Endothelial cell of umbilical vein (primary cell): ENCODE results near the gene CLIC3. TPM values are rescaled to one million over a fixed set of nuclear protein-coding genes. Genes with fewer than 3 reads are reported as not detected.

ENCODE experiments used
- BruUV-seq: library from RNA; stranded (reverse); fragments of 400-500 nt; replicated peaks from 2 replicates; lab custom pipeline; 2021; lab: Mats Ljungman, UMichigan
- CTCF ChIA-PET: fragments of 300-600, 350-600 bp; sonication (Branson Sonifier 250); formaldehyde crosslinking; loops from one replicate; lab custom pipeline; 2021; ENCODE audit warnings: antibody characterized with exemption, inconsistent platforms; lab: Charles Lee
- POLR2A ChIA-PET: fragments of 300-600, 350-600 bp; sonication (Branson Sonifier 250); formaldehyde crosslinking; loops from one replicate; lab custom pipeline; 2021; ENCODE audit warnings: antibody characterized with exemption, inconsistent platforms; lab: Charles Lee
- DNase-seq: peaks from one replicate; pipeline ENCODE4 v3.0.0-alpha.2; 2011; ENCODE audit warnings: low read depth, low spot score
- FAIRE-seq: peaks from 2 replicates; lab custom pipeline; 2011; peaks lifted over from hg19 to GRCh38; lab: Jason Lieb, UNC
- H2AFZ ChIP-seq: 2 replicates; pipeline ENCODE4 v1.6.0; 2012; ENCODE audit warnings: low read depth, low read length, control low read depth, inconsistent platforms
- H3K27ac ChIP-seq: 2 replicates; pipeline ENCODE4 v1.5.1; 2011; ENCODE audit warnings: low read depth, mild to moderate bottlenecking, control low read depth, low read length, moderate library complexity; ENCODE audit not compliant: insufficient read depth
- H3K27me3 ChIP-seq, 2 experiments: 2 replicates each; pipeline versions ENCODE4 v1.6.0 to v1.6.1; 2011; ENCODE audit warnings: low read length in 2 of 2, mixed read lengths in 1 of 2; ENCODE audit not compliant: control insufficient read depth in 2 of 2, insufficient read depth in 2 of 2
- H3K36me3 ChIP-seq, 2 experiments: 2 replicates in 1 of 2; 3 replicates in 1 of 2; pipeline ENCODE4 v1.5.1; 2011; ENCODE audit warnings: low read length in 2 of 2, mild to moderate bottlenecking in 1 of 2, moderate library complexity in 1 of 2; ENCODE audit not compliant: control insufficient read depth in 2 of 2, insufficient read depth in 2 of 2; ENCODE audit errors: extremely low read depth in 1 of 2
- H3K4me1 ChIP-seq: 3 replicates; pipeline ENCODE4 v1.5.1; 2011; ENCODE audit warnings: mild to moderate bottlenecking, low read length; ENCODE audit not compliant: control insufficient read depth, insufficient read depth; ENCODE audit errors: extremely low read depth
- H3K4me2 ChIP-seq: 2 replicates; pipeline ENCODE4 v1.6.1; 2011; ENCODE audit warnings: low read length, control low read depth, mixed read lengths; ENCODE audit not compliant: insufficient read depth
- H3K4me3 ChIP-seq, 3 experiments: fragments of 200-600 bp in 1 of 3; sonication (generic), shearing (Covaris generic) in 1 of 3; replicated peaks in 1 of 3; 2 replicates each; pipeline ENCODE4 v1.5.1; 2011 to 2016; ENCODE audit warnings: control low read depth in 3 of 3, low read length in 3 of 3, mild to moderate bottlenecking in 2 of 3, inconsistent platforms in 1 of 3, low read depth in 1 of 3, moderate library complexity in 1 of 3; ENCODE audit not compliant: insufficient read depth in 1 of 3
- H3K79me2 ChIP-seq: 2 replicates; pipeline ENCODE4 v1.6.0; 2012; ENCODE audit warnings: low read length, inconsistent platforms; ENCODE audit not compliant: control insufficient read depth, insufficient read depth
- H3K9ac ChIP-seq: replicated peaks from 2 replicates; pipeline ENCODE3; 2011; ENCODE audit warnings: low read length, control low read depth; ENCODE audit not compliant: insufficient read depth; ENCODE audit errors: extremely low read depth
- H3K9me1 ChIP-seq: replicated peaks from 3 replicates; pipeline ENCODE4 v1.6.0; 2011; ENCODE audit warnings: mild to moderate bottlenecking, low read length; ENCODE audit not compliant: control insufficient read depth, insufficient read depth; ENCODE audit errors: extremely low read depth
- H3K9me3 ChIP-seq: replicated peaks from 2 replicates; pipeline ENCODE4 v1.5.1; 2012; ENCODE audit warnings: low read length, inconsistent platforms; ENCODE audit not compliant: control insufficient read depth, insufficient read depth
- H4K20me1 ChIP-seq: replicated peaks from 2 replicates; pipeline ENCODE3; 2011; ENCODE audit warnings: mild to moderate bottlenecking, low read length; ENCODE audit not compliant: control insufficient read depth, insufficient read depth; ENCODE audit errors: extremely low read depth
- CTCF ChIP-seq, 2 donors: IDR thresholded peaks; 1 replicate in 1 of 2; 2 replicates in 1 of 2; pipeline ENCODE4 v1.5.1; 2011; ENCODE audit warnings: low read length in 2 of 2, mild to moderate bottlenecking in 2 of 2, moderate library complexity in 2 of 2, control low read depth in 1 of 2, inconsistent platforms in 1 of 2, low read depth in 1 of 2; ENCODE audit not compliant: insufficient read depth in 1 of 2; ENCODE audit errors: extremely low read depth in 1 of 2
- EZH2 ChIP-seq: IDR thresholded peaks from 2 replicates; pipeline ENCODE4 v1.6.1; 2012; ENCODE audit warnings: borderline replicate concordance, low read depth, mild to moderate bottlenecking, moderate library complexity, low read length, inconsistent platforms; ENCODE audit not compliant: severe bottlenecking
- FOS ChIP-seq: IDR thresholded peaks from 2 replicates; pipeline ENCODE4 v1.6.1; 2011; ENCODE audit warnings: mild to moderate bottlenecking, low read length, moderate library complexity, borderline replicate concordance; ENCODE audit not compliant: insufficient read depth
- GATA2 ChIP-seq: IDR thresholded peaks from 2 replicates; pipeline ENCODE4 v1.7.0; 2011; ENCODE audit warnings: low read depth, mild to moderate bottlenecking, moderate library complexity, mixed read lengths, low read length; ENCODE audit not compliant: insufficient read length, insufficient read depth
- JUN ChIP-seq: IDR thresholded peaks from 2 replicates; pipeline ENCODE4 v1.6.1; 2011; ENCODE audit warnings: borderline replicate concordance, low read depth; ENCODE audit not compliant: insufficient read length, insufficient read depth
- MAX ChIP-seq: IDR thresholded peaks from 2 replicates; pipeline ENCODE4 v1.6.1; 2011; ENCODE audit not compliant: insufficient read depth, insufficient read length
- MYC ChIP-seq: IDR thresholded peaks from one replicate; pipeline ENCODE4 v1.6.1; 2011; ENCODE audit warnings: mild to moderate bottlenecking, low read depth, low read length
- POLR2A ChIP-seq: IDR thresholded peaks from 2 replicates; pipeline ENCODE4 v1.6.1; 2012; ENCODE audit warnings: low read depth, mild to moderate bottlenecking, control low read depth, low read length
- POLR2AphosphoS5 ChIP-seq: IDR thresholded peaks from 2 replicates; pipeline ENCODE4 v1.6.1; 2012; ENCODE audit warnings: low read depth, mild to moderate bottlenecking, control low read depth, low read length, moderate library complexity; ENCODE audit not compliant: insufficient read depth
- dilution Hi-C: fragments of 300-500 bp; cut with MboI; formaldehyde crosslinking; loops from one replicate; pipeline ENCODE4 v1.15.0; 2019; ENCODE audit warnings: low sequenced_read_pairs; ENCODE audit not compliant: extremely low pct_ligation_motif_present
- intact Hi-C: fragments of 100-400 bp; cut with micrococcal nuclease; formaldehyde crosslinking; loops from one replicate; pipeline ENCODE4 v1.10.0; 2022
- polyA plus RNA-seq, 4 experiments: library from polyadenylated mRNA; depleted of rRNA in 3 of 4; stranded (reverse) in 3 of 4; unstranded in 1 of 4; fragments of >200 nt; gene quantifications; 2 replicates each; pipeline versions ENCODE4 v1.2.1 to v1.2.3, GENCODE V29; 2011 to 2012; ENCODE audit warnings: missing spikeins in 1 of 4
- total RNA-seq: library from RNA; stranded (reverse); gene quantifications from 2 replicates; pipeline ENCODE4 v1.2.3, GENCODE V29; 2021

CLIC3 gene
- total and polyA plus RNA-seq, 2 donors (not counting 3 experiments of a cell fraction or from before 2014, with no cell fraction given), result 2.3 TPM; not detected in 1

GRCh38 chr9:137027369-137028262, 31.2 kb upstream of the CLIC3 start, which contains the start of gene ABCA2:
Gene ABCA2 (minus strand): TSS chr9:137028237. CDS start chr9:137028140, 97 bp downstream.
- CTCF ChIA-PET, result interaction anchor here (0.8 to 4.5 kb wide), 11 partner anchors 8 to 250 kb away, joined by 3 to 28 read pairs (median 4); partner anchors contain the start of gene SAPCD2
- H3K9me1 ChIP-seq, result no peaks in the 10 kb centered on the region
- intact Hi-C loops (loop anchor here (2.0 kb wide), 3 partner anchors 17 to 59 kb away; partner anchors contain the start of gene MAN1B1), dilution Hi-C loops (no loop called here)
- no peaks in the 10 kb centered on the region for H3K36me3 ChIP-seq
- H3K27ac ChIP-seq, result no peak within 1 kb of the TSS
- H2AFZ ChIP-seq, result peak within 1 kb of the TSS; percentile 72
- peak within 1 kb of the TSS; percentile 24 to 43 (median 34) for H3K4me3 ChIP-seq
- no TSS peak for BruUV-seq
- peaks cover 12% of the 10 kb centered on the region for H3K4me1 ChIP-seq
- no peaks in the 10 kb centered on the region for H4K20me1 ChIP-seq
- no peaks in the 10 kb centered on the region for H3K27me3 ChIP-seq
- FAIRE-seq (no peak), DNase-seq (no peak)
- no peaks in the 10 kb centered on the region for H3K79me2 ChIP-seq
- peak within 1 kb of the TSS; percentile 76 for H3K4me2 ChIP-seq
- POLR2A ChIA-PET, result no interaction called here
- TF ChIP-seq GATA2 (no peak), POLR2AphosphoS5 (peak; percentile 9)
- no peak within 1 kb of the TSS for H3K9ac ChIP-seq
- H3K9me3 ChIP-seq, result no peaks in the 10 kb centered on the region

- Histone ChIP-seq H3K9me1 (no peaks in the 10 kb centered on the region), H3K27ac (no peak overlapping the region), H3K4me3 (no peak overlapping the region), H3K9me3 (no peaks in the 10 kb centered on the region), H3K9ac (no peak overlapping the region), H4K20me1 (no peaks in the 10 kb centered on the region), H3K4me1 (peaks cover 12% of the 10 kb centered on the region), H3K36me3 (no peaks in the 10 kb centered on the region), H3K27me3 (no peaks in the 10 kb centered on the region), H3K79me2 (no peaks in the 10 kb centered on the region), H2AFZ (no peak overlapping the region), H3K4me2 (no peak overlapping the region)
- FAIRE-seq, result no peak
- POLR2A ChIA-PET, result no interaction called here
- intact Hi-C loops, result no loop called here
- no TSS peak for BruUV-seq
- dilution Hi-C loops, result no loop called here
- TF ChIP-seq POLR2AphosphoS5 (no peak), EZH2 (no peak), FOS (no peak), JUN (no peak), CTCF (IDR thresholded peaks at IDR 0.05; ENCODE audit: extremely low read depth in 1 of 2, insufficient read depth in 1 of 2, low read depth in 1 of 2, low read length in 2 of 2) (no peak), GATA2 (no peak), MYC (no peak), MAX (no peak), POLR2A (no peak)
- DNase-seq, result no peak
- CTCF ChIA-PET, result interaction anchor here (0.8 to 4.5 kb wide), 9 partner anchors 8 to 249 kb away, joined by 3 to 28 read pairs (median 4); no protein-coding TSS in a partner anchor
Observed at GRCh38 chr9:137026828-137027227, 30.5 kb upstream of the CLIC3 start.
